G401 (cell line): ENCODE results near the gene SLC6A6. TPM values are rescaled to one million over a fixed set of nuclear protein-coding genes. Genes with fewer than 3 reads are reported as not detected.

Experiments used
- DNase-seq: peaks from one replicate; pipeline ENCODE4 v3.0.0-alpha.2; 2015; ENCODE audit warnings: low spot score
- in situ Hi-C: cut with HindIII; loops from 2 replicates; pipeline ENCODE4 v1.10.0; 2016; ENCODE audit warnings: low sequenced_read_pairs, mixed read lengths
- total RNA-seq: library from RNA; depleted of rRNA; stranded (reverse); fragments of >200 nt; shearing (Covaris generic); gene quantifications from 2 replicates; pipeline ENCODE4 v1.2.3, GENCODE V29; 2014

Gene SLC6A6
- total RNA-seq, 1 experiment from 2014 or later = 31.2 TPM

DNA sequence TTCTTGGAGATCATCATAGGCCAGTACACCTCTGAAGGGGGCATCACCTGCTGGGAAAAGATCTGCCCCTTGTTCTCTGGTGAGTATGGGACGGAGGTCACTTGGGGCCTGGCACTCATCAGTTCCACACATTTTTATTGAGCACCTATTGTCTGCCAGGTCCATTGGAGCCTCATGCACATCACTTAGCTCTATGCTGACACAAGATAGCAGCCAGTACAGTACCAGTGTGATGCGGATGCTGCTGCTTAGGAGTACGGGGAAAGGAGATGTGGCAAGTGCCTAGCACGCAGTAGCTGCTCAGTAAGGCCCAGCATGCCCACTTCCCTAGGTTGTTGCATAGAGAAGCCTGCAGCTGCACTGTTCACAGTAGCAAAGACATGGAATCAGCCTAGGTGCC lies 43.4 kb downstream of the SLC6A6 start:
- DNase-seq = no peak
- in situ Hi-C loops = no loop called here

DNA sequence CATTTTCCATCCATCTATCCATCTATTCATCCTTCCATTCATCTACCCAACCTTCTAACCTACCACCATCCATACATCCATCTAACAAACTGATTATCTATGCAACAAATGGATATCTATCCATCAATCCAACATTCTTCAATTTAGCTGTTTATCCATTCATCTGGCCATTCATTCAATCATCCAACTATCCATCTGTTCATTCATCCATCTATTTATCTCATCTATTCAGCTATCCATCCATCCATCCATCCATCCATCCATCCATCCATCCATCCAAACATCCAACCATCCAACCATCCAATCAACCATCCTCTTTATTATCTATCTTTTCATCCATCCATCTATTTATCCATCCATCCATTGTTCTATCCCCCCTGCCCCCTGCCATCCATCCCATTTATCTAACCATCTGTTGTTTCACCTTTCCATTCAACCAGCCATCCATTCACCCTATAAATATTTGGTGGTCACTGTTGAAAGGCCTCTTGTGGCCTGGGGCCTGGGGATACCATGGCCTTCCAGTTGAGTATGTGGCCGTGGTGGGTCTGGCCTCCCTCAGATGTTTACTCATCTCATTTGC lies 44.7 kb downstream of the SLC6A6 start:
- DNase-seq = no peak

DNA sequence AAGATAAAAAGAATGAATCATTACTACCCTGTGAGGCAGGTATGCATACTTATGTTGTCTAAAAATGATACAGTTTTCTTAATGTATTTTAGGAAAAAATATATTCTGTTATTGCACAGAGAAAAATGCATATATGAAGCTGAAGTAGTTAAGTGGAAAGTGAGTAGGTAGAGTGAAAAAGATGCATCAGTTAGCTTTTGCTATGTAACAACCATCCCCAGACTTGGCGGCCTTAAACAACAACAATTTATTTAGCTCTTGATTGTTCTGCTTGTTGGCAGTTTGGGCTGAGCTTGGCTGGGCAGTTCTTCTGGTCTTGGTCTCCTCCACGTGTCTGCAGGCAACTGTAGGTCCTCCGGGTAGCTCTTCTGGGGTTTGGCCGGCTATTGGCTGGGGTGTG lies 45.7 kb downstream of the SLC6A6 start:
- in situ Hi-C loops = no loop called here
- no peak for DNase-seq

More for the DNA sequence above, 44.7 kb downstream of the SLC6A6 start:
- in situ Hi-C loops = no loop called here

DNA sequence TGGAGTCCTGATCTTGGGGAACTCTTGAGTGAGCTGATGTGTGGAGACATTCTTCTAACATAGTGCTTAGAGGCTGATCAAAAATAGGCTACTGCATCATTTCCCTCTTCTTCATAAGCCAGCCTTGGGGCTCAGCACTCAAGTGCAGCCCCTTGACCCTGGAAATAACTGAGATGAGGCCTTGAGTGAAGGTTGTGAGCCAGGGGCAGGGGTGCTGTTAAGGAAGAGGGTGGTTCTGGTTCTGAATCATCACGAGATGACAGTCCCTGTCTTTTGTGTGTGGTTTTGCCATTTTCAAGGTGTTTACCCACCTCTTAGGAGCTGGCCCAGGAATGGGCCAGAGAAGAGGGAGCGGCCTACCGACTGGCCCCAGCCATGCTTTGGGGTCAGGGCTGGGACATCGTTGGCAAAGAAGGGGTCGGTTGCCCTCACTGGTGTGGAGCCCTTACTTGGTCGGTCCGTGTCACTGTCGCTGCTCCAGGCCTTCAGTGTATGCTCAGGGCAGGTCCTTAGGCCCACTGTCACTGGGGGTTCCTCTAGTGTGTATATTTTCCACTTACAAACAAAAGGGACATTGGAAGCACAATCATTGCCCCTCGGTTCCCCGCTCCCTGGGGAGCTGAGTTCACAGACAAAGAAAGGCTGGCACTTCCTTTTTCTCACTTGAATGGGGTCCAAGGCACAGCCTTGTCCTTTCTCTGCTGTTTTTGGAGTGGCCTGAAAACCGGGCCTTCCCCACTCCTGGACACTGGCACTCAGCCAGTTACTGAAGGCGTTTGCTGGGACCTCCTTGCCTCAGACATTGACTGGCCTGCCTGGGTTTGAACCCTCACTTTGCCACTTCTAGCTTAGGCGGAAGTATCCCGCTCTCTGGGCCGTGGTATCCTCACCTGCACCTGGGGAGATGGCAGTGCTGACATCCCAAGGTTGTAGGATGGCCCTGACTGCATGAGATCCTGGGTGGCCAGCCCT lies 46.6 kb downstream of the SLC6A6 start:
- in situ Hi-C loops = no loop called here
- DNase-seq = no peak

DNA sequence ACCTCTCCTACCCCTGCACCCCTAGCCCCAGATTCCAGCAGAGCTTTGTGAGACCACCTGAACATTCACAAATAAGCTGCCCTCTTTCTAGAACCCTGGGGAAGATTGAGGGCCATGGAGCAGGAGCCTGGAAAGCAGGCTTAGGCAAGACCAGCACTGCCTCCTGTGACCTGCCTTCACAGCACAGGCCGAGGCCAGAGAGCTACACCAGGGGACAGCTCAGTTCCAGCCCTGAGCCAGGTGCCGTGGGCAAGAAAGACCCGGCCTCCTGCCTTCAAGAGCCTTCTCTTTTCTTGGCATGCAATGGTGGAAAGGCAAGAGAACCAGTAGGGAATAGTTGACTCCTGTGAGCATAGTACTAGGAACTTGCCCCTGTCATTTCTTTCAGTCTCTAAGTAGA lies 48.1 kb downstream of the SLC6A6 start:
- in situ Hi-C loops = no loop called here

DNA sequence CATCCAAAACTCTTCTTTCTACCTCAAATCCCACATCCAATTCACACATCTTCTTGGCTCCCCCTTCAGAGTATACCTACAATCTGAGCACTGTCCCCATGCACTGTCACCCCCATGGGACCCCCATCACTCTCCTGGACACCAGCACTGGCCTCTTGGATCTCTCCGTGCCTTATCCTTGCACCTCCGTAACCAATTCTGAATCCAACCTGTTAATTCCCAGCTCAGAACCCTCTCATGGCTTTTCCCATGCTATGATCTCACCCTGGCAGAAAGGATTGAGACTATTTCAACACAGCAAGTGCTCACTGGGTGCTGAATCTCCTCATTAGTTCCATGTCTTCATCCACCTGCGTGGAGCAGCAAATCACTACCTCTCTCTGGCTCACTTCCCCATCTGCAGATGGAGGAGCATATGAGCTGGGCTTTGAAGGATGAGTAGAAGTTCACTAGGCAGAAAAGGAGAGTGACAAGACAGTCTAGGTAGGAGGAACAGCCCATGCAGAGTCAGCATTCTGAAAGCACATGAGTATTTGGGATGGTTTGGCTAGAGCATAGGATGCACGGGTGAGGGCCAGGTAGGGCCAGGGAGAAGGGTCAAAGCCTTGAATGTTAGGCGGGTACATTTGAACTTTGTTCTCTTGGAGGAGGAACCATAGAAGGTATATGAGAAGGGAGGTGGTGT lies 48.7 kb downstream of the SLC6A6 start:
- in situ Hi-C loops = no loop called here
- no peak for DNase-seq

More for the DNA sequence above, 48.1 kb downstream of the SLC6A6 start:
- DNase-seq = no peak

DNA sequence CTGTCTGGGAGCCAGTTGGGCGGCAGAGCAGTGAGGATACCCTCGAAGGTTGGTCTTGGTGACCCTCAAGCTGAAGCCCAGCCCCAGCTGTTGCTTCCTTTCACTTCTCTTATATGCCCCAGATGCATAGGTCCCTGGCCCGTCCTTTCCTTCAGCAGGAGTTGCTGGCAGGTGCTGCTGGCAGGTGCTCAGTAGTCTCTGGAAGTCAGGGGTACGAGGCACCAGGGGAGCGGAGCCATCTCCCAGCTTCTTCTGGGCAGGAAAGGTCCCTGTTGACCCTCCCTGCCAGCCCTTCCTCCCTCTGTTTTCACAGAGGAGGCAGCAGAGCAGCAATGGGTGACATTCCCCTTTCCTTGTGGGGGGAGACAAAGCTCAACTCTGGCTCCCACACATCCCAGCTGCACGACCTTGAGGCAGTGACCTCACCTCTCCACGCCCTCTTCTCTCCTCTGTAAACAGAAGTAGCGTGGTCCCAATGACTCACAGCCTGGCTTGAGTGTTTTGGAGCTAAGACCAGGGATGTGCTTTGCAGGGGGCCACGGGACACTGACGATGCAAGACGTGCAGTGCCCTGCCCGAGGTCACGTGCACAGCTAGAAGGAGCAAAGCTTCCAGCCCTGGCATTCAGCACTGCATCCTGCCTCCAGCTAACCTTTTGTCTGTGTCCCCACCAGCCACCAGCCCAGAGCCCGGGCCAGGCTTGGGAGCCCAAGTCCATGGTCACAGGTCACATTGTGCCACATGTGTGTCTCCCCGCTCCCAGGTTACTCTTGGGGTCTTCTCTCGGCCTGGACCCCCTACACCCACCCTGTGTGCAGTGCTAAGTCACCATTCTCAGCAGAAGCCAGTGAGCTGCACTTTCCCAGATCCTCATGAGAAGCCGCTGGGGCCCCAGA lies 49.7 kb downstream of the SLC6A6 start:
- no peak for DNase-seq
- in situ Hi-C loops = no loop called here

DNA sequence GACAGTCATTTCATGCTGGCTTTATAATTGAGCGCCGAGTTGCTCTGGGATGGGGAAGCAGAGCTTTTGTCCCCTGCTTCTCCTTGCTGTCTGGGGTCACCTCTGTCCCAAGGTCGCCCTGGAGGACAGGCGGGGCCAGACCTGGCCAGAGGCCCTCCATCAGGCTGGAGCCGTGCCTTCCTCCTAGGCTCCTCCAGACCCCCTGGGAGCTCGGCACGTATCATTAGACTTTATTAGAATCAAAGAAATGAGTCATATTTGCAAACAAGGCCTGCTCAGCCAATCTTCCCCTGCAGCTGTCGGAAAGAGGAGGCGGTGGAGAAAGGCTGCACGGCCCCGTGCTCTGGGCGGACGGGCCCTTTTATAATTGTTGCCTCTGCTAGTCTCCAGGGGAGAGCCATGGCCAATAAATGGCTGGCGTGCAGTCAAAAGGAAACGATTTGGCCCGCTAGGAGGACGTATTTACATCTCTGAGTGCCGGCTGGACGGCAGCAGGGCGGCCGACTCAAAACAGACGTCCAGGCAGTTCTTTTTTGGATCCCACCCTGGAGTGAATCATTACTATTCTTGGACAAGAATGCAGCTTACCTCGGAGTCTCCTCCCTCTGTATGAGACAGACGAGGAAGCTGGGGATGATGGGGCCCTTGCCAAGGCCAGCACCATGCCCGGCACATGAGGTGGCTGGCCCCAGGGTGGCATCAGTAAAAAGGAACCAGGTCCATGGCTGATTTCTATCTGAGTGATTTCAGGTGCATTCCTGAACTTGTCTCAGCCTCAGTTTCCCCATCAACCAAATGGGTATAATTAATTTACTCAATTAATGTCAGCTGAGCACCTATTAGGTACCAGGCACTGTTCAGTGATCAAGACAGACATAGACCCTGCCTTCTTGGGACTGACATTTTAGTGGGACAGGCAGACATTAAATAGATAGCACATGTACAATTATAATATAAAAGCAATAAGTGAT lies 50.6 kb downstream of the SLC6A6 start:
- in situ Hi-C loops = no loop called here
- DNase-seq = peak; percentile 28

DNA sequence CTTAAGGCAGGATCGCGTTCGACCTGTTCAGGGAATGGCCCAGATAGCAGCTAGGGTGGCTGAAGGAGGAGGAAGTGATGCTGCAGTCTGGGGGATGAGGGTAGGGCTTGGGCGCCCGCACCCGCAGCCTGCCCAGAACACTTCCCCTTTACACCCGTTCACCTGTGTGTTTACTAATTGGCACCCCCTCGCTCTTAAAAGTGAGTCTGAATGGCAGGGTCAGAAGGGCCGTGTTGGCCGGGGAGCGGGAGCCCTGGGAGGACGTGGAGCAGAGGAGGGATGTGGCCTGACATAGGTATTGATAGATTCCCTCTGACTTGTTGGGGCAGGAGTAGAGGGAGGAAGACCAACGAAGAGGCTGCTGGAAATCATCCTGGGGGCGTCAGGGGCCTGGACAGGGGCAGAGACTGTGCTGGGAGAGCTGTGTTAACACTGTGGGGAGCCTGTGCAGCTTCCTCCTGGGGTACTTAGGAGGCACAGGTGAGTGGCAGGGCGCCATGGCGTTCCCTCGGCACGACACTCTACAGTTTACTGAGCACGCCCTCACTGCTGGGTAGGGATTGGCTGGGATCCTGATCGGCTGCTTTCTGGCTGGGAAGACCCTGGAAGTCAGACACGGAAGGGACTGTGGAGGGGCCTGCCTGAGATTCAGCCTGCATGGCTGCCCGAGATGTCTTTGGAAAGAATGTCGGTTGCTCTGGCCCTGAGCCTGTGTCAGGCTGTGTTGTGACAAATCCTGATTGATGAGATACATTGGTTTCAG lies 51.7 kb downstream of the SLC6A6 start:
- DNase-seq = no peak
- in situ Hi-C loops = no loop called here

DNA sequence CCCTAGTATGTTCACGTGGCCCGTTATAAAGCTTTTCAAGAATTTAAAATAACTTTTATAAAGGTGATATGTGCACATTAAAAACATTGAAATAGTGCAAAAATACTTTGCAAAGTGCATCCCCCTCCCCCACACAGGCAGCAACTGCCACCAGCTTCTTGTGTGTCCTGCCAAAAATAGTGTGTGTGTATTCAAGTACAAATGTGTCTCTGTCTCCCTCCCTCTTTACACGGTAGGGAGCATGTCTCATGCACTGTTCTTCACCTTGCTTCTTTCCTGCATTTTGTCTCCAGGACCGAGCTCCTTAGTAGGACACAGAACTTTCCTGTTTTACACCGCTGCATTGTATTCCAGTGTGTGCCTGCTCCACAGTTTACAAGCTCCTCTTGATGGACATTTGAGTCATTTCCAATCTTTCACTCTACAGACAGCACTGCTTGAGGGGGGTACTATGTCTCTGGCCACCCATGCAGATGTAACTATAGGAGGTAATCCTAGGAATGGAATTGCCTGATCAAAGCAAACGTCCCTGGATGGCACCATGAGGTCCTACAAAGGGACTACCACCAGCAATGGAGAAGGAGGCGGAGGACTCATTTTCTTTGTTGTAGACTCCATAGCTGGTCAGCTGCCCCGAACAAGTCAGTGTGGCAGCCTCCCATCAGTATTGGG lies 52.4 kb downstream of the SLC6A6 start:
- no peak for DNase-seq
- in situ Hi-C loops = no loop called here

DNA sequence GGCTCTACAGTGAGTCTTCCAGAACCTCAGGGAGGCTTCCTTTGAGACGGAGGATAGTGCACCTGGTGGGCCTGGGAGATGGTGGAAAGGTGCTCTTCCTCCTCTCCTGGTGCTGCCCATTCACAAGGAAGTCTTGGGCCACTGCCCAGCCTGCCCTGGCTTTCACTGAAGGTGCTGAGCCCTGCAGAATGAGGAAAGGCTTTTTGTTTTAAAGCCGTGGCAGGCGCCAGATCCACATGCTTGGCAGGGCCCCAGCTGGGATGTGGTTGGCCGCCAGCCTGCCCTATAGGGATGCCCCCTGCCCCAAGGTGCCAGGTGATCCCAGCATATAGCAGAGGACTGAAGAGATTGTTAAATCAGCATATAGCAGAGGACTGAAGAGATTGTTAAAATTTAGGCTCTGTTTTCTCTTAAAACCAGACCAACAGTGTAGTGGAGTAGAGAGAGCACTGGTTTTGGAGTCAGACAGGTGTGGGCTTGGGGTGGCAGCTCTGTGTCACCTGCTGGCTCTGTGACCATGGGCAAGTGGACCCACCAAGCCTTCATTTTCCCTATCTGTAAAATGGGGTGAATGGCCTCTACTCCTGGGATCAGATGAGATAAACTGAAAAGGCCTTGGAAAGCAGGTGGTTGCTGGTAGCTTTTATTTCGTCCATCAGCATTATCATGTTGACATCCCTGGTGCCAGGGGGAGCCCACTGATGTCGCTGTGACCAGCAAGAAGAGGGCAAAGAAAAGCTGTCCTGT lies 53.3 kb downstream of the SLC6A6 start:
- in situ Hi-C loops = no loop called here
- DNase-seq = no peak

DNA sequence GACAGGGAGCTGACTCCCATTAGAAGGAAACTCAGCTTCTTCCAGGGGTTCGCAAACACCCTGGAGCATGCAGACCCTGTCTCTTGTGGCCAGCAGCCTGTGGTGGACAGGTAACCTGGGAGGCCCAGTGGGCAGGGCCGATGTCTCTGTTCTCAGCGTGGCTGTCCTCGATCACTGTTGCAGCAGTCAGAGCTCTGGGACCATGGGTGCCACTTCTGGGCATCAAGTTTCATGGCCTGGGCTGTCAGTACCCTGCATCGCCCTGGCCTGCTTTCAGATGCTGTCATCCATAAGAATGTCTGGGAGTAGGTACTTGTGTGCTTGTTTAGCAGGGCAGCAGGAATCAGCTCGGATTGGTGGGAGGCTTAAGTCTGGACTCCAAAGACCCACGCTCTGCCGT lies 54.4 kb downstream of the SLC6A6 start:
- in situ Hi-C loops = no loop called here
- no peak for DNase-seq

DNA sequence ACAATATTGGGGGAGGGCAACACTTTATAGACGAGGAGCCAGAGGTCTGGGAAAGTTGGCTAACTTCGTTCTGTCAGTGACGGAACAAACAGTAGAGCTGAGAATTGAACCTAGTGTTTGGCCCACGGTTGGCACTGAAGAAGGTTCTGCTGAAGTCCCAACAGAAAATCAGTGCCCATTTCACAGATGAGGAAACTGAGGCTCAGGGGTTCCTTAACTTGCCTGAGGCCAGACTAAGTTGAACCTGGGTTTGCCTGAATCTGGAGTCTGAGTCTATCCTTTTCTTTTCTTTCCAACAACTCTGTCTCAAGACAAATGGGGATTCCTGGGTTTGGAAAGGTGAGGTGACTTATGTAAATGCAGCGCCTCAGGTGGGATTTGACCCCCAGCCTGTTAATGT lies 55.1 kb downstream of the SLC6A6 start:
- in situ Hi-C loops = no loop called here
- DNase-seq = no peak

DNA sequence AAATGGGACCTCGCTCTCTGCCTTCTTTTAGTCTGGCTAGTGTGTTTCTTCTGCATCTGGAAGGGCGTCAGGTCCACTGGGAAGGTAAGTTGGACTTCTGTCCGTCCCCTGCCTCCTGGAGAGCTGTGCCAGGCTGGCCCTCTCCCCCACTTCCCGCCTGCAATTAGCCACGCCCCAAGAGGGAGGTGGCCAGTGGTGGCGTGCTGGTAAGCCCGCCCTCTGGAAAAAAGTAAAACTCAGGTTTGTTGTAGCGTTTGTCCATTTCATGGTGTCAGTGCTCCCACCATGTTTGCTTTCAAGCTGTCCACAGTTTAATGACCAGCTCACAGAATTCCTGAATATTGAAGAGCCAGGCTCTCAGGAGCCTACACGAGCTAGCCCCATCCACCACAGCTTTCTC lies 55.6 kb downstream of the SLC6A6 start:
- no peak for DNase-seq
- in situ Hi-C loops = no loop called here

DNA sequence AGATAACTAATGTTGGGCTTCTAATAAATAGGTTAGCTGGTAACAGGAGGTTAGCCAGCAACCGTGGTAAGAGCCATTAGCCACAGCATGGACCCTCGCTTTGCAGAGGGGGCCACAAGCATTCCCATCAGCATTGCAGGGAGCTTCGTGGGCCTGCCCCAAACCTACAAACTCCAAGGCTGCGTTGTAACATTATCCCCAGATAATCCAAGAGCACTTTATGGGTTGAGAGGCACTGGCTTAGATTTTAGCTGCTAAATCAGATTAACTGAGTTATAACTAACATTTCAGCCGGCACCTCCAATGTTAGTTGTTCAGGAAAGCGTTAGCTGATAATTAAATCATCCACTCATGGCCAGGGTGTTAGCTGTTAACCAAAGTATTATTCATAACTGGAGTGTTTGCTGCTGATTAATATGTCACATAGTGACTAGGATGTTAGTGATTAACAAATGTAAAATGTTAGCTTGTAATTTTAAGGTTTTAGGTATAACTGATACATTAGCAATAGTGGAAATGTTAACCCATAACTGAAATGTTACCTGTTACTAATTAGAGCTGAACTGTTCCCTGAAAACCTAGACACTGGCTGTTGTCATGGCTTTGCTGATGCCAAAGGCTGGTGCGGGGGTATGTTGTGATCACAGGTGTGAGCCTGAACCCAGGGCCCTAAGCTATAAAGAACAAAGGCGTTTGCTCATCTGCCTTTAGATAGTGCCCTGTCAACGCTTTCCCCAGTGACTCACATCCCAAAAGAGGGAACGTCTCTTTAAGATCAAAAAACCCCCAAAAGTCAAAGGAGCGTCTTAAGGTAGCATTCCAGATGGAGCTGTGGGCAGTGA lies 56.2 kb downstream of the SLC6A6 start:
- in situ Hi-C loops = no loop called here
- no peak for DNase-seq
